Kidney (tissue), 14 donors: ENCODE results near the gene SIRPB1. TPM values are rescaled to one million over a fixed set of nuclear protein-coding genes. Genes with fewer than 3 reads are reported as not detected.

Source experiments
- DNase-seq, 5 donors: peaks; one replicate each; pipeline ENCODE4 v3.0.0-alpha.2; 2013 to 2020
- FAIRE-seq: peaks from 2 replicates; lab custom pipeline; 2012; peaks lifted over from hg19 to GRCh38; lab: Jason Lieb, UNC
- H3K27ac ChIP-seq, 2 donors: one replicate each; pipeline ENCODE4 v1.7.0; 2013; ENCODE audit warnings: low read depth in 2 of 2, low read length in 2 of 2, inconsistent platforms in 1 of 2
- H3K27me3 ChIP-seq: one replicate; pipeline ENCODE4 v1.7.1; 2013; ENCODE audit warnings: low read length, inconsistent platforms; ENCODE audit not compliant: control insufficient read depth, insufficient read depth
- H3K36me3 ChIP-seq, 3 donors: one replicate each; pipeline versions ENCODE4 v1.7.0 to v1.7.1; 2013; ENCODE audit warnings: low read length in 3 of 3, control low read depth in 1 of 3, inconsistent platforms in 1 of 3; ENCODE audit not compliant: insufficient read depth in 3 of 3, control insufficient read depth in 2 of 3
- H3K4me1 ChIP-seq, 3 donors: one replicate each; pipeline versions ENCODE4 v1.7.0 to v1.7.1; 2013; ENCODE audit warnings: low read length in 3 of 3, inconsistent platforms in 1 of 3, low read depth in 1 of 3; ENCODE audit not compliant: control insufficient read depth in 2 of 3, insufficient read depth in 2 of 3
- H3K4me3 ChIP-seq, 3 donors: one replicate each; pipeline versions ENCODE4 v1.7.0 to v1.8.1; 2013; ENCODE audit warnings: low read length in 3 of 3, control low read depth in 1 of 3, inconsistent platforms in 1 of 3
- H3K9ac ChIP-seq, 3 donors: one replicate each; pipeline versions ENCODE4 v1.7.0 to v1.7.1; 2013; ENCODE audit warnings: low read length in 3 of 3, control low read depth in 1 of 3, inconsistent platforms in 1 of 3
- H3K9me3 ChIP-seq, 3 donors: one replicate each; pipeline versions ENCODE4 v1.7.0 to v1.7.1; 2013; ENCODE audit warnings: low read length in 3 of 3, control low read depth in 1 of 3, inconsistent platforms in 1 of 3; ENCODE audit not compliant: control insufficient read depth in 2 of 3, insufficient read depth in 1 of 3
- CTCF ChIP-seq: IDR thresholded peaks from 3 replicates; pipeline ENCODE4 v1.5.1; 2012; ENCODE audit warnings: mild to moderate bottlenecking, moderate library complexity, borderline replicate concordance; ENCODE audit not compliant: insufficient read depth; ENCODE audit errors: extremely low read depth
- intact Hi-C: fragments of 100-400 bp; cut with DNase I; formaldehyde crosslinking; loops from one replicate; pipeline ENCODE4 v1.11.1; 2022
- polyA plus RNA-seq: library from polyadenylated mRNA; stranded (reverse); fragments of 350-450 nt; fragmentation: Illumina TruSeq; extraction: RNeasy Lipid Tissue Mini Kit (QIAGEN cat#74804); gene quantifications from one replicate; pipeline ENCODE4 v1.2.3, GENCODE V29; 2014; ENCODE audit warnings: low read depth, low replicate concordance; ENCODE audit not compliant: insufficient read depth
- total RNA-seq: library from RNA; stranded (reverse); fragmentation: NEBNext Ultra II Directional; extraction: Animal tissue kit (Norgen Biotek cat#: 25700); gene quantifications from one replicate; pipeline ENCODE4 v1.2.1, GENCODE V29; 2021
- donor health status: control.
- donor health status: control.
- donor health status: control.
- donor health status: control.
- donor health status: control.
- donor health status: DM: yes; HTN: yes; CAD: no.
- donor health status: Normal renal cell carcinoma (clear cell type).

Gene SIRPB1
- total and polyA plus RNA-seq, 2 donors from 2014 or later = 0.58 to 8.2 TPM

GRCh38 chr20:1621316-1621715, 1.5 kb upstream of the SIRPB1 start:
- Histone ChIP-seq H3K4me3 (no peak overlapping the region), H3K9me3 (no peaks in the 10 kb centered on the region), H3K27ac (no peak overlapping the region), H3K9ac (no peak overlapping the region), H3K27me3 (no peaks in the 10 kb centered on the region), H3K4me1 (no peaks in the 10 kb centered on the region), H3K36me3 (no peaks in the 10 kb centered on the region)
- intact Hi-C loops = no loop called here
- FAIRE-seq (no peak), DNase-seq (no peak)
- TF ChIP-seq CTCF = no peak

- Histone ChIP-seq H3K9me3 (no peaks in the 10 kb centered on the region), H3K27ac (no peak overlapping the region), H3K9ac (no peak overlapping the region), H3K4me1 (no peaks in the 10 kb centered on the region), H3K27me3 (no peaks in the 10 kb centered on the region), H3K4me3 (no peak overlapping the region), H3K36me3 (no peaks in the 10 kb centered on the region)
- no peak for DNase-seq
- no peak for FAIRE-seq
- intact Hi-C loops = no loop called here
- TF ChIP-seq CTCF = no peak
Measured at GRCh38 chr20:1618954-1619540, 762 bp downstream of the SIRPB1 start.

GRCh38 chr20:1618479-1618878, 1.3 kb downstream of the SIRPB1 start:
- DNase-seq (no peak), FAIRE-seq (no peak)
- Histone ChIP-seq H3K36me3 (no peaks in the 10 kb centered on the region), H3K27me3 (no peaks in the 10 kb centered on the region), H3K9ac (no peak overlapping the region), H3K9me3 (no peaks in the 10 kb centered on the region), H3K27ac (no peak overlapping the region), H3K4me1 (no peaks in the 10 kb centered on the region), H3K4me3 (no peak overlapping the region)
- intact Hi-C loops = no loop called here
- TF ChIP-seq CTCF = no peak
